GM18505 (cell line): ENCODE data around the gene KIF16B.

Experiments
- ATAC-seq: cut with Tn5 transposase; IDR thresholded peaks from one replicate; pipeline ENCODE4 v1.9.1; 2021; ENCODE audit not compliant: unreplicated experiment
- POLR2A ChIP-seq: IDR thresholded peaks from 4 replicates; pipeline ENCODE4 v1.6.1; 2011; ENCODE audit warnings: borderline replicate concordance; ENCODE audit not compliant: insufficient read depth, insufficient read length; ENCODE audit errors: extremely low read depth

KIF16B gene

DNA sequence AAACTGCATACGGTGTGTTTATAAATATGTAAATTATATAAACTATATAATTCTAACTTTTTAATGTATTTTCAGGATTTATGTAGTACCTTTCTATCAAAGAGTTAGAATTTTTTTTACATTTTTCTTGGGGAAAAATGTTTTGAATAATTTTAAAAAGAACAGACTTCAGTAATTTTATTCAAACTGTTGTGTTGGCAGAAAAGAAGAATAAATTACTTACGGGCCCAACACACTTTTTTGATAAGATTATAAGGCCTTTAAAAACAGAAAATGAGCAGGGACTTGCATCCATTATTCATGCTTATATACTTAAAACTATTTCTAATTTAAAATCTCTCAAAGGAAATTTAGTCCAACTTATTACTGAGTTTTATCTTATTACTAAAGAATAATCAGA, 58.2 kb downstream of the KIF16B start:
- ATAC-seq: no peak
- no peak for TF ChIP-seq POLR2A

DNA sequence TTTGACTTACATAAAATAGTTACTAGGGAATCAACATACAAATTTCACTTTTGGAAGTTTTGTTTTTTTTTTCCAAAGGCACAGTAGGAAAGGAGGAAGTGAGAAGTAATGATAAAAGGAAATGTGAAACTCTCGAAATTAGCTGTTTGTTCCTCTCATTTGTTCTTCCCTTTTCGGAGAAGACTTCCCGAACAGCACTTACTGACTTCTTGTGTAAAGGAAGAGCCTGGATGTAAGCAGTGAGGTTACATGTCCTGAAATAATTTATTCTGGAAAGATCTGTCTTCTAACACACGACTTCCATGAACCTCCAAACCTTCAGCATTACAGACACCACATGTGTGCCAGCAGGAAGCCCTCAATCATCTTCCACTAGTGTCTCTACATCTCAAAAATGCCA, 59.1 kb downstream of the KIF16B start:
- no peak for ATAC-seq
- no peak for TF ChIP-seq POLR2A

- no peak for ATAC-seq
- TF ChIP-seq POLR2A: no peak
These were observed 67.4 kb downstream of the KIF16B start for GRCh38 chr20:16505894-16506293.

- ATAC-seq: no peak
- no peak for TF ChIP-seq POLR2A
These were observed 71.9 kb downstream of the KIF16B start for GRCh38 chr20:16501301-16501700.

DNA sequence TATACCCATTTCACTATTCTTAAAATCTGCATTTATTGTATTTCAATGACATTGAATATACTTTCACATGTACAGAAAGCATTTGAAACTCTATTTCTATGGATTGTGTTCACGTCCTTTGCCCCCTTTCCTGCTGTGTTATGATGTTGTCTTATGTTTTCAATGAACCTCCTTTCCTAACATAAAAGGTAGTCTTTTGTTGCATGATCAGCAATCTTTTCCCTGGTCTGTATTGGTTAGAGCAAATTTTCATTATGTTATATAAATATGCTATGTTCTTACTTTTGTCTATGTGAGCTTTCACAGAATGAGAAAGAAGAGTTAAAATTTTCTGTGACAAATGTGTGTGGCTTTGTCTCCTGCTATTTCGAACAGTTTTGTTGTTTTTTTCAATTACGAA, 73.1 kb downstream of the KIF16B start:
- ATAC-seq: no peak
- TF ChIP-seq POLR2A: no peak

GRCh38 chr20:16498526-16499253, 74.6 kb downstream of the KIF16B start:
- TF ChIP-seq POLR2A: no peak
- no peak for ATAC-seq

DNA sequence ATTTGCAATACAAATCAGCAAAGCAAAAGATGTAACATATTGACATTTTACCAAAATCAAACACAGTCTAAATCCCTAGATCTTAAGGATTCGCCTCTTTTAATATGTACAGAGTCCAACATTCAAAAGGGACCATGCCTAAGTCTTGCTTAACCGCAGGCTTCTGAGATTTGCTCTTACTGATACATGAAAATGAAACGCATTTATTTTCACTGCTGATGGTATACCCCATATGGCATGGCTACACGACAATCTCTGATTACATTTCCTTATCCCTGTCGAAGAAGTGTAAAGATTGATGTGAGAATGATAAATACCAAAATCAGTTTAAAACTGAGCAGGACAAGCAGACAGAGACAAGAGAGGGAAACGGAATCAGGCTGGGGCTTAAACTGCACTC, 75.4 kb downstream of the KIF16B start:
- no peak for TF ChIP-seq POLR2A
- ATAC-seq: no peak

GRCh38 chr20:16493486-16493885, 79.8 kb downstream of the KIF16B start:
- no peak for ATAC-seq
- TF ChIP-seq POLR2A: no peak

DNA sequence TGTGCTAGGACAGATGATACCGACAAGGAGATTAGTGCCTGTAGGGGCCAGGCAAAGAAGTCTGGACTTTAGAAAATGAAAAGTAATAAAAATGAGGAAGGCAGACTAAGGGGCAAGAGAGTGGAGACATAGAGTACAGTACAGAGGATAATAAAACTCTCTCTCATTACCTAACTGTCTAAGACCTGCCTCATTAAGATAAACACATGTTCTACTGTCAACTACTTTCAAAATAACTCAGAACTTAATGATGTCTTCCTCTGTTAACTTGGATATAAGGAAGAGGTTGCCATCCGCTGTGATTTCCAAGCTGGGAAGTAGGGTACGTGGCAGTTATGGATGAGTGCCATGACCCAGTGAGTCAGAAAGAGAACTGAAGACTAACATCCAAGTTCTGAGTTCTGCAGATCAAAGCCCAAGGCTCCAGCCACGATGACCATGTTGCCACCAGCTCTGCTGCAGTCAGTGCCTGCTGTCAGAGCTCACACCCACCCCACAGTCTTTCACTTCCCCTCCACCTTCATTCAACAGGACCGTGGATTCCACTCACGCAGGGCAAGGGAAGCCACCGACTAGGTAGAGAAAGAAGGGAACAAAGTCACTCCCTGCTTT, 81.8 kb downstream of the KIF16B start:
- peak; percentile 84 for ATAC-seq
- no peak for TF ChIP-seq POLR2A

DNA sequence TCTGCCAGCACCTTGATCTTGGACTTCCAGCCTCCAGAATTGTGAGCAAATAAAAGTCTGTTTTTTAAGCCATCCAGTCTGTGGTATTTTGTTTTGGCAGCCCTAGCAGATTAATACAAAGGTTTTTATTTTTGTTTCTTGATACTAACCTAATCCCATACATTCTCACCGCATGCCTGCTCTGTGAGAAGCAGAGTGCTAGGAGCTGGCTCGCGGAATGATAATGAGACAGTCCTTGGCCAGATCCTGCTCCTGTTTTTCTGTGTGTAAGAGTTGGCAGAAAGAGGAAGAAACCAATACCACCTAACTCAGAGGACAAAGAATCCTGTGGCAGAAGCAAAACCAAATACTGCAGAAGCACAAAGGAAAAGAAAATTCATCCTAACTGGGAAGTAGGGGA, 82.6 kb downstream of the KIF16B start:
- no peak for TF ChIP-seq POLR2A
- no peak for ATAC-seq

GRCh38 chr20:16488616-16489015, 84.6 kb downstream of the KIF16B start:
- TF ChIP-seq POLR2A: no peak

DNA sequence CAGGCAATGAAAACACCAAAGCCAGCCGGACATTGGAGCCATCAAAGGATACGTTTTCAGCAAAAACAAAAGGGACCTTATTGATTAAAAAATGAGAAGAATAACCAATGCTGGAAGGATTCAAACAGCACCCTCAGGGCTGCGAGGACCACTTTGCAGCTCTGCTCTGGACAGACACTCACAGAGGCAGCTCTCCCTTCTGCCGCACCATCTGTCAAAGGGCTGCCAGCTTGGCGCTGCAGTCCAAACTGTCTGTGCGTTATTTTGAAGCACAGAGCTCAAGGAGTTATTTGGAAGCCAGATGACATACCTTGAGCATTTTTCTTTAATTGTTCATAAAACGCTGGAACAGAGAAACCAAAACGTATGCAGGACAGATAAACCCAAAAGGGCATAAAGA, 85.2 kb downstream of the KIF16B start:
- ATAC-seq: no peak
- no peak for TF ChIP-seq POLR2A

More at GRCh38 chr20:16488616-16489015, 84.6 kb downstream of the KIF16B start:
- no peak for ATAC-seq

DNA sequence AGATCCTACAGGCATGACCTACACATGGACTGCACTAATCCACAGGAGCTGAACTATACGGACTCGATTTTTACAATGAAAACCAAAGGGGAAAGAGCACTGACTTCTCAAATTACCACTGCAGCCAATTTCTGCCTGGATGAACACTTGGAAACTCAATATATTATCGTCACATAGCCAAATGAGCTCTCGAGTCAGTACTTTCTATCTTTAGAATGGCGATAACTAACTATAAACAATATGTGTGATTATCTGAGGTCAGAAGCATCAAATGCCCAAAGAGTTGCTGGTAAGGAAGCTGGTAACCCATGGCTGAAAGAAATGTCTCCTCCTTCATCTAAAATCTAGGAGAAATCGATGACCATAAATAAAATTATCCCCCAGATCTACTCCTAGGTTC, 86.7 kb downstream of the KIF16B start:
- no peak for TF ChIP-seq POLR2A
- ATAC-seq: no peak

GRCh38 chr20:16485401-16485800, 87.8 kb downstream of the KIF16B start:
- no peak for ATAC-seq

More at GRCh38 chr20:16485401-16485800, 87.8 kb downstream of the KIF16B start:
- no peak for TF ChIP-seq POLR2A
